GM12801 (cell line): ENCODE data around the gene TAF11L9.
"Not testable (repeated sequence)": the region's sequence is repeated elsewhere in the genome, so short reads cannot be mapped to it uniquely, and the experiment has no call there.

Experiments used
- CTCF ChIP-seq: IDR thresholded peaks from one replicate; pipeline ENCODE4 v1.5.1; 2011; ENCODE audit warnings: control low read depth; ENCODE audit not compliant: insufficient read length; ENCODE audit errors: extremely low read depth

The TAF11L9 gene

GRCh38 chr5:17594255-17594654 lies at the start of gene TAF11L9:
Gene TAF11L9 (minus strand): TSS chr5:17594394.
- not testable (repeated sequence) for TF ChIP-seq CTCF

GRCh38 chr5:17634160-17634559 lies 40.0 kb upstream of the TAF11L9 start, which contains the start of gene TAF11L14:
Gene TAF11L14 (plus strand): TSS chr5:17634460.
- TF ChIP-seq CTCF, result no peak

- TF ChIP-seq CTCF, result not testable (repeated sequence)
Measured at GRCh38 chr5:17631788-17632187, 37.6 kb upstream of the TAF11L9 start, which contains the start of gene TAF11L13. Gene TAF11L13 (plus strand): TSS chr5:17632088.

- no peak for TF ChIP-seq CTCF
Measured at GRCh38 chr5:17625686-17626085, 31.5 kb upstream of the TAF11L9 start.

GRCh38 chr5:17620627-17621026 lies 26.4 kb upstream of the TAF11L9 start:
- TF ChIP-seq CTCF, result no peak

GRCh38 chr5:17619354-17619753 lies 25.2 kb upstream of the TAF11L9 start:
- TF ChIP-seq CTCF, result no peak

GRCh38 chr5:17614872-17615605 lies 20.8 kb upstream of the TAF11L9 start:
- no peak for TF ChIP-seq CTCF

GRCh38 chr5:17610092-17610491 lies 15.9 kb upstream of the TAF11L9 start, which contains the start of gene TAF11L12:
Gene TAF11L12 (plus strand): TSS chr5:17610392.
- TF ChIP-seq CTCF, result not testable (repeated sequence)
